H1 (cell line): ENCODE measurements around the gene DNMT1. TPM values are rescaled to one million over a fixed set of nuclear protein-coding genes. Genes with fewer than 3 reads are reported as not detected.
A peak's percentile ranks its signal among the peaks of the same experiment; 100 is the strongest.

ENCODE experiments used
- CTCF ChIA-PET: fragments of 300-600 bp; sonication (Branson Sonifier 250); formaldehyde crosslinking; loops from one replicate; lab custom pipeline; 2021; ENCODE audit not compliant: partially characterized antibody; lab: Charles Lee
- POLR2A ChIA-PET: fragments of 300-600 bp; sonication (Branson Sonifier 250); formaldehyde crosslinking; loops from one replicate; lab custom pipeline; 2021; ENCODE audit warnings: inconsistent platforms; ENCODE audit not compliant: partially characterized antibody; lab: Charles Lee
- DNase-seq, 2 experiments: peaks; one replicate each; pipeline versions ENCODE4 v3.0.0 to v3.0.0-alpha.2; 2010 to 2022; ENCODE audit warnings: low spot score in 2 of 2, low read depth in 1 of 2, mixed read lengths in 1 of 2
- FAIRE-seq: peaks from 2 replicates; lab custom pipeline; 2011; peaks lifted over from hg19 to GRCh38; lab: Jason Lieb, UNC
- H2AFZ ChIP-seq: 2 replicates; pipeline ENCODE4 v1.8.1; 2012; ENCODE audit warnings: low read length, inconsistent platforms
- H2AK5ac ChIP-seq: 2 replicates; pipeline ENCODE4 v1.6.1; 2013; ENCODE audit warnings: low read depth, low read length
- H2BK120ac ChIP-seq: replicated peaks from 2 replicates; pipeline ENCODE3; 2013; ENCODE audit warnings: low read depth, low read length, inconsistent platforms
- H2BK12ac ChIP-seq: 2 replicates; pipeline ENCODE4 v1.6.1; 2013; ENCODE audit warnings: low read depth, low read length
- H2BK15ac ChIP-seq: 2 replicates; pipeline ENCODE4 v1.6.1; 2013; ENCODE audit warnings: low read length
- H2BK20ac ChIP-seq: 2 replicates; pipeline ENCODE4 v1.6.1; 2013; ENCODE audit warnings: low read length
- H2BK5ac ChIP-seq: 2 replicates; pipeline ENCODE4 v1.6.1; 2013; ENCODE audit warnings: low read depth, low read length
- H3K14ac ChIP-seq: 2 replicates; pipeline ENCODE4 v1.6.1; 2013; ENCODE audit warnings: inconsistent platforms; ENCODE audit not compliant: insufficient read length
- H3K18ac ChIP-seq: 2 replicates; pipeline ENCODE4 v1.6.1; 2013; ENCODE audit warnings: low read length; ENCODE audit errors: extremely low read depth
- H3K23ac ChIP-seq: 2 replicates; pipeline ENCODE4 v1.6.1; 2013; ENCODE audit warnings: inconsistent platforms; ENCODE audit not compliant: insufficient read length
- H3K23me2 ChIP-seq: 2 replicates; pipeline ENCODE4 v1.6.1; 2013; ENCODE audit warnings: low read depth, low read length
- H3K27ac ChIP-seq: 2 replicates; pipeline ENCODE4 v1.6.1; 2011; ENCODE audit warnings: low read depth, low read length, inconsistent platforms
- H3K27me3 ChIP-seq, 4 experiments: replicated peaks in 1 of 4; 1 replicate in 1 of 4; 2 replicates in 3 of 4; pipeline versions ENCODE4 v1.6.1 to v1.8.1; 2011 to 2013; ENCODE audit warnings: low read length in 3 of 4, mild to moderate bottlenecking in 3 of 4, inconsistent platforms in 2 of 4, mixed read lengths in 2 of 4, moderate library complexity in 1 of 4; ENCODE audit not compliant: control insufficient read depth in 3 of 4, insufficient read depth in 3 of 4; ENCODE audit errors: extremely low read depth in 1 of 4
- H3K36me3 ChIP-seq, 4 experiments: 2 replicates each; pipeline versions ENCODE4 v1.6.1 to v1.8.1; 2011 to 2013; ENCODE audit warnings: mild to moderate bottlenecking in 4 of 4, low read length in 3 of 4, moderate library complexity in 2 of 4, control low read depth in 1 of 4, inconsistent platforms in 1 of 4; ENCODE audit not compliant: insufficient read depth in 4 of 4, control insufficient read depth in 2 of 4
- H3K4ac ChIP-seq: replicated peaks from 2 replicates; pipeline ENCODE3; 2013; ENCODE audit warnings: low read length, low read depth, mixed read lengths, inconsistent platforms; ENCODE audit not compliant: insufficient read length
- H3K4me1 ChIP-seq, 4 experiments: replicated peaks in 1 of 4; 1 replicate in 1 of 4; 2 replicates in 3 of 4; pipeline versions ENCODE4 v1.6.1 to v1.8.1; 2011 to 2013; ENCODE audit warnings: low read length in 3 of 4, inconsistent platforms in 2 of 4, mixed read lengths in 1 of 4; ENCODE audit not compliant: insufficient read depth in 4 of 4, control insufficient read depth in 3 of 4
- H3K4me2 ChIP-seq, 2 experiments: 2 replicates each; pipeline versions ENCODE4 v1.6.1 to v1.8.1; 2011 to 2013; ENCODE audit warnings: low read depth in 2 of 2, low read length in 2 of 2, control low read depth in 1 of 2, inconsistent platforms in 1 of 2, mild to moderate bottlenecking in 1 of 2; ENCODE audit not compliant: insufficient read depth in 1 of 2
- H3K4me3 ChIP-seq, 4 experiments: fragments of 200-600, 300-600 bp in 1 of 4; sonication (generic), shearing (Covaris generic), sonication (Bioruptor Twin) in 1 of 4; 2 replicates each; pipeline versions ENCODE4 v1.5.1 to v1.8.1; 2011 to 2016; ENCODE audit warnings: low read length in 4 of 4, low read depth in 3 of 4, control low read depth in 2 of 4, inconsistent platforms in 2 of 4, mild to moderate bottlenecking in 2 of 4, mixed read lengths in 1 of 4, moderate library complexity in 1 of 4; ENCODE audit not compliant: insufficient read depth in 2 of 4; ENCODE audit errors: extremely low read depth in 1 of 4
- H3K56ac ChIP-seq: replicated peaks from 2 replicates; pipeline ENCODE3; 2013; ENCODE audit warnings: low read depth, mild to moderate bottlenecking, mixed read lengths, low read length, inconsistent platforms; ENCODE audit not compliant: insufficient read length
- H3K79me1 ChIP-seq: 2 replicates; pipeline ENCODE4 v1.6.1; 2013; ENCODE audit warnings: low read depth, low read length, control low read depth
- H3K79me2 ChIP-seq, 2 experiments: 2 replicates each; pipeline versions ENCODE4 v1.6.1 to v1.8.1; 2012 to 2013; ENCODE audit warnings: low read length in 2 of 2, mild to moderate bottlenecking in 2 of 2, inconsistent platforms in 1 of 2; ENCODE audit not compliant: insufficient read depth in 2 of 2, control insufficient read depth in 1 of 2
- H3K9ac ChIP-seq, 4 experiments: replicated peaks in 1 of 4; 1 replicate in 1 of 4; 2 replicates in 3 of 4; pipeline versions ENCODE4 v1.6.1 to v1.8.1; 2011 to 2013; ENCODE audit warnings: low read depth in 3 of 4, low read length in 3 of 4, control low read depth in 2 of 4, mild to moderate bottlenecking in 2 of 4, moderate library complexity in 2 of 4, inconsistent platforms in 1 of 4; ENCODE audit errors: extremely low read depth in 1 of 4
- H3K9me3 ChIP-seq, 2 experiments: 2 replicates each; pipeline versions ENCODE4 v1.6.1 to v1.8.1; 2012 to 2013; ENCODE audit warnings: mild to moderate bottlenecking in 2 of 2, moderate library complexity in 2 of 2, control low read depth in 1 of 2, inconsistent platforms in 1 of 2, low read depth in 1 of 2, low read length in 1 of 2, mixed read lengths in 1 of 2; ENCODE audit not compliant: insufficient read depth in 2 of 2
- H4K20me1 ChIP-seq, 2 experiments: replicated peaks in 1 of 2; 2 replicates each; pipeline versions ENCODE3 to v1.8.1; 2011 to 2013; ENCODE audit warnings: inconsistent platforms in 2 of 2, low read length in 2 of 2, mild to moderate bottlenecking in 1 of 2; ENCODE audit not compliant: insufficient read depth in 2 of 2, control insufficient read depth in 1 of 2
- H4K5ac ChIP-seq: 2 replicates; pipeline ENCODE4 v1.6.1; 2013; ENCODE audit warnings: low read length, low read depth, mixed read lengths, inconsistent platforms; ENCODE audit not compliant: insufficient read length
- H4K8ac ChIP-seq: 2 replicates; pipeline ENCODE4 v1.8.0; 2013; ENCODE audit warnings: mild to moderate bottlenecking, moderate library complexity, low read length, inconsistent platforms; ENCODE audit not compliant: insufficient read depth; ENCODE audit errors: extremely low read depth
- H4K91ac ChIP-seq: replicated peaks from 2 replicates; pipeline ENCODE3; 2013; ENCODE audit warnings: low read length, mixed read lengths, inconsistent platforms; ENCODE audit not compliant: insufficient read length
- CREB1 ChIP-seq: IDR thresholded peaks from 2 replicates; pipeline ENCODE4 v1.6.1; 2012; ENCODE audit warnings: inconsistent platforms
- JUND ChIP-seq: IDR thresholded peaks from 2 replicates; pipeline ENCODE4 v1.6.1; 2011; ENCODE audit warnings: mild to moderate bottlenecking, improper control_type of control experiment, low read length
- KDM5A ChIP-seq: fragments of 200-600 bp; IDR thresholded peaks from 2 replicates; pipeline ENCODE4 v1.7.1; 2012; ENCODE audit warnings: mild to moderate bottlenecking, low read length, inconsistent platforms, mixed read lengths
- NANOG ChIP-seq: IDR thresholded peaks from 2 replicates; pipeline ENCODE4 v1.6.1; 2011; ENCODE audit warnings: low read length, low read depth, mild to moderate bottlenecking, inconsistent platforms; ENCODE audit not compliant: insufficient read depth, poor library complexity, severe bottlenecking
- RAD21 ChIP-seq, 2 experiments: IDR thresholded peaks in 1 of 2; conservative IDR thresholded peaks in 1 of 2; 2 replicates each; pipeline ENCODE4 v1.6.1; 2011; ENCODE audit warnings: low read depth in 2 of 2, low read length in 2 of 2, improper control_type of control experiment in 1 of 2, inconsistent platforms in 1 of 2, mild to moderate bottlenecking in 1 of 2, moderate library complexity in 1 of 2
- RNF2 ChIP-seq: fragments of 200-900, 300-1000 bp; sonication (generic); IDR thresholded peaks from 2 replicates; pipeline ENCODE4 v1.7.1; 2016; ENCODE audit warnings: borderline replicate concordance, low read depth, mild to moderate bottlenecking, antibody characterized with exemption, low read length; ENCODE audit not compliant: poor library complexity, severe bottlenecking; ENCODE audit errors: missing control alignments
- TBP ChIP-seq: IDR thresholded peaks from 2 replicates; pipeline ENCODE4 v1.6.1; 2011; ENCODE audit warnings: low read depth, low read length, improper control_type of control experiment
- YY1 ChIP-seq: IDR thresholded peaks from 2 replicates; pipeline ENCODE4 v1.6.1; 2011; ENCODE audit warnings: low read depth, mild to moderate bottlenecking, low read length
- WGBS, 2 experiments: shearing (Covaris generic) in 1 of 2; methylation state at CpG; one replicate each; pipeline versions ENCODE4 v1.1.6 to v1.1.7; 2013 to 2015; ENCODE audit warnings: low lambda C conversion rate in 2 of 2, mixed read lengths in 2 of 2, inconsistent platforms in 1 of 2, low coverage in 1 of 2, missing lambda C conversion rate in 1 of 2; ENCODE audit not compliant: insufficient replicate concordance in 2 of 2, insufficient coverage in 1 of 2, insufficient read length in 1 of 2; ENCODE audit errors: extremely low coverage in 1 of 2, missing lambda C conversion rate in 1 of 2; 5-methylcytosine and 5-hydroxymethylcytosine counted together
- polyA plus RNA-seq, 7 experiments: library from polyadenylated mRNA; depleted of rRNA in 3 of 7; stranded (reverse) in 5 of 7; unstranded in 2 of 7; fragments of >200 nt in 5 of 7; fragments of 200-250 nt in 2 of 7; gene quantifications; 1 replicate in 5 of 7; 2 replicates in 1 of 7; 4 replicates in 1 of 7; pipeline versions ENCODE4 v1.2.1 to v1.2.3, GENCODE V29; 2011 to 2013; ENCODE audit warnings: missing spikeins in 2 of 7, mixed read lengths in 2 of 7
- total RNA-seq: library from RNA; stranded (reverse); fragmentation: NEBNext Ultra II Directional; extraction: Animal tissue kit (Norgen Biotek cat#: 25700); gene quantifications from 2 replicates; pipeline ENCODE4 v1.2.1, GENCODE V29; 2021
- TF ChIP-seq, protein P1 (sequence below): IDR thresholded peaks from 2 replicates; pipeline ENCODE4 v1.6.1; 2012; ENCODE audit warnings: inconsistent platforms

DNMT1 gene
- total and polyA plus RNA-seq, 2 of the 8 experiments (the other 6 are each of a cell fraction or from before 2014, with no cell fraction given): 101 to 210 TPM

DNA sequence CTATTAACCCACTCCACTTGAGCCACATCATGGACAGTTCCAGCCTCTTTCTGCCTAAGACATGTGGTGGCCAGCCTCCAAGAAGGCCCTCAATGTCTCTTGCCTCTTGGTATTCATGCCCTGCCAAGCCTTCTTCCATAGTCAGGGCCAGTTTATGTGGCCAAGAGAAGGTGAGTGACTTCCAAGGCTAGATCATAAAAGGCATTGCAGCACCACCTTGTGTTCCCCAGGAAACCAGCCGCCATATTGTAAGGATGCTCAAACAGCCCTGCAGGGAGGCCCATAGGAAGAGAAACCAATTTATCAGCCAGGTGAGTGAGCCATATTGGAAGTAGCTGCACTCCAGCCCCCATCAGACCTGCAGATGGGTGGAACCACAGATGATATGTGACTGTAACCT lies 12.3 kb upstream of the DNMT1 start:
- DNase-seq: no peak
- Histone ChIP-seq H3K56ac (no peak overlapping the region), H3K23me2 (no peaks in the 10 kb centered on the region), H2AK5ac (no peak overlapping the region), H3K79me1 (no peaks in the 10 kb centered on the region), H3K18ac (no peak overlapping the region), H2BK15ac (no peak overlapping the region), H4K5ac (no peak overlapping the region), H4K8ac (no peak overlapping the region), H3K4me2 (no peak overlapping the region), H3K14ac (no peak overlapping the region), H2BK12ac (no peak overlapping the region), H3K23ac (no peak overlapping the region), H2BK120ac (no peak overlapping the region), H3K27ac (no peak overlapping the region), H3K79me2 (no peaks in the 10 kb centered on the region), H2AFZ (no peak overlapping the region), H2BK20ac (no peak overlapping the region), H3K9ac (no peak overlapping the region), H3K4me1 (peaks cover 0 to 3% (median 0%) of the 10 kb centered on the region in 4 experiments; a peak in 1 of 7 replicates), H3K4ac (no peak overlapping the region), H3K27me3 (no peaks in the 10 kb centered on the region), H4K20me1 (no peaks in the 10 kb centered on the region), H4K91ac (no peak overlapping the region), H2BK5ac (no peak overlapping the region), H3K9me3 (peaks cover 0 to 5% of the 10 kb centered on the region in 2 experiments; a peak in 1 of 4 replicates), H3K4me3 (no peak overlapping the region), H3K36me3 (no peaks in the 10 kb centered on the region)
- ChIA-PET POLR2A (interaction anchor here (2.1 kb wide), 1 partner anchor 12 kb away, joined by 10 read pairs; the partner anchor contains the start of gene DNMT1), CTCF (interaction anchor here (0.6 to 7.9 kb wide), 8 partner anchors 12 to 133 kb away, joined by 3 to 59 read pairs (median 4); no protein-coding TSS in a partner anchor)
- 93% methylated on average over 1 of the region's 1 CpG; no CpG with 5 or more reads in 1 of the 2 experiments for WGBS, 2 experiments
- TF ChIP-seq RNF2 (no peak), NANOG (no peak), CREB1 (no peak), TBP (no peak), RAD21 (IDR thresholded peaks at IDR 0.05 in 1 of 2, conservative IDR thresholded peaks at IDR 0.05 in 1 of 2; ENCODE audit: low read depth in 2 of 2, low read length in 2 of 2) (peak in 1 of 2 experiments; percentile 15; a peak in 2 of 4 replicates), KDM5A (no peak), JUND (no peak), YY1 (peak; percentile 79)
- TF ChIP-seq, protein P1, sequence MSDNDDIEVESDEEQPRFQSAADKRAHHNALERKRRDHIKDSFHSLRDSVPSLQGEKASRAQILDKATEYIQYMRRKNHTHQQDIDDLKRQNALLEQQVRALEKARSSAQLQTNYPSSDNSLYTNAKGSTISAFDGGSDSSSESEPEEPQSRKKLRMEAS: no peak
- no peak for FAIRE-seq
